Globus pallidus (tissue), 1 donor: Measurements from ENCODE around the gene PI4K2A.

Experiments
- DNase-seq: peaks from one replicate; pipeline ENCODE4 v3.0.0-alpha.2; 2015; ENCODE audit warnings: low spot score

PI4K2A gene

GRCh38 chr10:97704341-97704740, 63.9 kb downstream of the PI4K2A start:
- DNase-seq: no peak

DNA sequence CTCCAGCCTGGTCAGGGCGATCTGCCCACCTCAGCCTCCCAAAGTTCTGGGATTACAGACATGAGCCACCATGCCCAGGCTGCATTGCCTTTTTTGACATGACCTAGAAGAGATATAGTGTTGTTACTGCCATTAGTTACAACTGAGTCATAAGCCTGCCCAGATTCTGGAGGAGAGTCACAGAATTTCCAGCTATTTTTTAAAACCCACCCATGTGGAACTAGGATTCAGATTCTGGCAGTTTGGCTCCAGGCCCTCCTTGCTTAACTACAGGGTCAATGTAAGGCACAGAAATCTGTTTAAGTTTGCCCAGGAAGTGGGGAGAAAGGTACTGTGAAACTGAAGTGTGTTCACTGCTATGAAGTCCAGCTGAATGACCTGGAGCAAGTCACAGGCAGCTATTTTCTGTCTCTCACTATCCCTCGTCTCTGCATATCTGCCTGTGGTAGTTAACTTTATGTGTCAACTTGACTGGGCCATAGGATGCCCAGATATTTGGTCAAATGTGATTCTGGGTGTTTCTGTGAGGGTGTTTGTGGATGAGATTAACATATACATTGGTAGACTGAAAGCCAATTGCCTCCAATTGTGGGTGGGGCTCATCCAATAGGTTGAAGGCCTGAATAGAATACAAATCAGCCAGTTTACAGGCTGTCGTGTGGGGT, 64.7 kb downstream of the PI4K2A start:
- DNase-seq: no peak

GRCh38 chr10:97707134-97707861, 66.8 kb downstream of the PI4K2A start:
- no peak for DNase-seq

GRCh38 chr10:97708167-97708566, 67.7 kb downstream of the PI4K2A start:
- no peak for DNase-seq

DNA sequence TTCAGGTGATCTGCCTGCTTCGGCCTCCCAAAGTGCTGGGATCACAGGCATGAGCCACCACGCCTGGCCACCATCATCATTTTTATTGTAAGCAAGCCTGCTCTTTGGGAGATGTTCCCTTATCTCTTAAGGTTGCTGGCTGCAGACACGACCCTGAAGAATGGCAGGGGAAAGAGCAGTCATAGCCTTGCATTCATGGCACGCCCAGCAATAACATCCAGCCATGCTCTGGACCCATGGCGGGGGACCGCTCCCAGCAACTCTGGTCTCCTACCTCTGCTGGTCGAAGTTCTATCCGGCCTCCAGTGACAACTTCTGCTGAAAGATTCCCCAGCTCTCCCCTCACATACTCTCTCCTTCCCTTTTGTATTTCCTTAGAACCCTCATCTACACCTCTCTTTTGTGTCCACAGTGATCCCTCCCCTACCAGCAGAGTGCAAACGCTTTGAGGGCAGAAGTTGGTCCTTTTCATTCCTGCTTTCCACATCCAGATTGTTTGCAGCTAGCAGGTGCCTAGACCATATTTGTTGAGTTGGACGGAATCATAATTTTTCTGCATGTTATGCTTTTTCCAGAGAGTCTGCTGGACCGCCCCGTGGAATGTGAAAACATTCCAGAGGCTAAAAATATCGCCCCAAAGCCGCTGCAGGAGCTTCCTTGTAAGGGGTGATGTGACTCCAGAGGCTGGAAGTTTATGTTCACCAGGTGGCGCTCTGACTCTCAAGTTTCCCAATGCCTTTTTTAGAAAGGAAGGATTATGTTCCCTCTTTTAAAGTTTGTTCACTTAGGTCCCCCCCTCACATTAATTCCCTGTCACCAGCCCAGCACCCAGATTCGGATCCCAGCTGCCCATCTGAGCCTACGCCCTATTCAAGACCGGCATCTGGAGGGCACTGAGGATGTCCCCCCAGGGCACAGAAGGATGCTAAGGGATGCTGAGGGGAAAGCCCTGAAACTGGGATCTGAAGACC, 68.8 kb downstream of the PI4K2A start:
- peak; percentile 47 for DNase-seq

DNA sequence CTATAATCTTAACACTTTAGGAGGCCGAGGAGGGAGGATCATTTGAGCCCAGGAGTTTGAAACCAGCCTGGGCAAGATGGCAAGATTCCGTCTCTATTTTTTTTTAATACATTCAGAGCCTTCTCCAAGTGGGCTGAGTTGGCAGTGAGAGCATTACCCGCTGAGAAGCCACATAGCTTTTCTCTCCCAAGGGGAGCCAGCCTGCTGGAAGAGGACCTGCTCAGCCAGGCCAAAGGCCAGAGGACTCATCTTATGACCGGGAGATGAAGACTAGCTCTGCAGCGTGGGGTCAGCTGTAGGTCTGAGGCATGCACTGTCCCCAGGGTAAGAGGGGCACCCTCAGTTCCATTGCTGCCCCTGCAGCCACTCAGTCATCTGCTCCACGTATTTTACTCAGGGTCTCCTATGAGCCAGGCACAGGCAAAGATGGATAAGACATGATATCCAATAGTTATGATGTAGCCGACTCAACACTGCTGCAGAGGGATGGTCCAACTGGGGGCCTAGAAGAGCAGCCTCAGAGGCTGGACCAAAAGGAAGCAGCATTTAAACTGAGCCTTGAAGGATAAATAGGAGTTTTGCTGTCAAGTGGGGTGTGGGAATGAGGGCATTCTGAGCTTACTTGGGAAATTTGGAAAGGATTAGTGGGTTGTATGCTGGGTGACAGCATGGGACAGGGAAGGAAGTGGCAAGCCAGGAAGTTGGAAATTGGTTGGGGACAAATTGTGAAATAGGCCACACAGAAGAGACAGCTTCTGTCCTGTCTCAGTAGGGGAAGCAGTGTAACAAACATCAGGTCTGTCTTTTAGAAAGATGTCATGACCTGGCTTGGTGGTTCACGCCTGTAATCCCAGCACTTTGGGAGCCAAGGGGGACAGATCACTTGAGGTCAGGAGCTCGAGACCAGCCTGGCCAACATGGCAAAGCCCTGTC, 71.4 kb downstream of the PI4K2A start:
- no peak for DNase-seq

DNA sequence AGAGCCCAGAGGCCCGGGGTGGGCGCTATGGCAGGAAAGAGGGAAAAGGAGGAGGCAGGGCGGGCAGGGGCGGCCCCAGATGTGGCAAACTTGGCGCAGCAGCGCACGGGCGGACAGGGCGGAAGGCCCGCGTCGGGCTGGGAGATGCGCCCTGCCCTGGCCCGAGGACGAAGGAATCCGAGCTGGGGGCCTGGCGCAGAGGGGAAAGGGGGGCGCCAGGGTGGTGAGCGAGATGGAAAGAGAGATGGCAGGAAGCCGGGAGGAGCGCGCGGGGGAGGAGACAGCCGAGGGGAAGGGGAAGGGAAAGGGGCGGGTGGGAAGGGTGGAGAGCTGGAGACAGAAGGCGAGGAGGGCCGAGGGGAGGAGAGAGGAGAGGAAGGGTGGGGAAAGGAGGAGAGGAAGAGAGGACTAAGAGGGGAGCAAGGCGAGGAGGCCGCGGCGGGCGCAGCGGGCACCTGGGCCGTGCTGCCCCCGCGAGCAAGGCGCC, 72.9 kb downstream of the PI4K2A start, which contains the start of gene MARVELD1:
TSS of gene MARVELD1 (plus strand) at position 392 of the 487 bp plus-strand sequence. CDS start 147 bp downstream, outside the sequence.
- no peak for DNase-seq

- DNase-seq: peak; percentile 74
Measured at GRCh38 chr10:97713826-97714400, 73.4 kb downstream of the PI4K2A start.

DNA sequence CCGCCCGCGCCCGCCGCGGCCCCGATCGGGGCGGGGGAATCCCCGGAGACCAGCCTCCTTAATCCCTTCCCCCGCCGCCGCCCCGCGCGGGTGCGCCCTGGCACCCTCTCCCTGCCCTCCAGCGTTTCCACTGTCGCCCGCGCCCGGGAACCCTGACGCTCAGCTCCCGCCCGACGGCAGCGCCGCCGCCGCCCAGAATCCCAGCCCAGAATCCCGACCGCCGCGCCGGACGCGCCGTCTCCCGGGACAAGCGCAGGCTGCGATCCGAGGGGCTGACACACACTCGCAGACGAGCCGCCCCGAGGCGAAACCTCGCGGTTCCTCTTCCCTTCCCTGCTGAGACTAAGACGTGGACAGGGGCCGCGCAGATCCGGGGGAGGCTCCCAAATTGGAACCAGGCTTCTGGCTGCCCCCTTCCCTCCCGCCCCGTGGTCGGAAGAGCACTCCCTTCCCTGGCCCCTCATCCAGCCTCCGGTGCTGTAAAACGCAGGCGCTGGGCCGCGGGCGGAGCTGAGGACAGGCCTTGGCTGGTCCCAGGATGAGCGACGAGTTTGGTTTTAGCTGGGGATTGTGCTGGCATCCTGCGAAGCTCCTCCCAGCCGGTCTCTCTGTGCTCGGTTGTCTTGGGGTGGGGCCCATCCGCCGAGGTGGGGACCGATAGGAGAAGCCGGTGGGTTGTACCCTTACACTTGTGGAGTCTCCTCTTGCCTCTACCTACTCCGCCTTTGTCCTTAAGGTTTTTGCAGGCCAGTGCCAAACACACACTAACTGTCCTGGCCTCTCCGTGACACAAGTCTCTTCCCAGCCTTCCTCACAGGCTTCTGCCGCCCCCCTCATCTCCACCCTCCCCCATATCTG, 74.2 kb downstream of the PI4K2A start:
- no peak for DNase-seq

DNA sequence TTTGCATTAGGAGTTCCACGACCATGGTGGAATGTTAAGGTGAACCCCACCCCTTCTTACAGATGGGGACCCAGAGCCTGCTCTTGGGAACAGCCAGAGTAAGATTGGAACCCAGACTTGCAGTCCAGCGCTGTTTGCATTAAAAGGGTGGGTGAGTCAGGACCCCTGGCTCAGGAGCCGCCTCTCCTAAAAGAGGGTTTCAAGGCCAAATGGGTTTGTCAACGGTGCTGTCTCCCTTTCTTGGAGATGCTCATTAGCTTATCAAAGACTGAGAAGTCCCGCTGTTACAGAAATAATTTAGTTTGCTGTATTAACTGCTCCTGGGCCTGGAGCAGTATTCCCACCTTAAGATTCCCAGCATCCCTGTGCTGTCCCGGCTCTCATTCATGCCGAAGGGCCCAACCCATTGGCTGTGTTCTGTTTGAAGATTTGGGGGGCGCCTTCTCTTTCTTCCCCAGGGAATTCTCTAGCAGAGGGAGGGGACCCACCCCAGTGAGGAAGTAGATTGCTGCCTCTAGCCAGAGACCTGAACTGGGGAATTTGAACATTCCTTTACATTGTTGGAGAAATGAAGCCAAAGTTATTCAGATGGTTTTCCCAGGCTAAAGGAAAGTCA, 74.9 kb downstream of the PI4K2A start:
- DNase-seq: no peak

- DNase-seq: no peak
Measured at GRCh38 chr10:97717627-97718026, 77.2 kb downstream of the PI4K2A start.

- DNase-seq: peak; percentile 88
Measured at GRCh38 chr10:97718178-97718577, 77.7 kb downstream of the PI4K2A start.

- no peak for DNase-seq
Measured at GRCh38 chr10:97718659-97719142, 78.2 kb downstream of the PI4K2A start.

GRCh38 chr10:97719602-97720001, 79.1 kb downstream of the PI4K2A start:
- DNase-seq: no peak

- no peak for DNase-seq
Measured at GRCh38 chr10:97721871-97722780, 81.7 kb downstream of the PI4K2A start.

DNA sequence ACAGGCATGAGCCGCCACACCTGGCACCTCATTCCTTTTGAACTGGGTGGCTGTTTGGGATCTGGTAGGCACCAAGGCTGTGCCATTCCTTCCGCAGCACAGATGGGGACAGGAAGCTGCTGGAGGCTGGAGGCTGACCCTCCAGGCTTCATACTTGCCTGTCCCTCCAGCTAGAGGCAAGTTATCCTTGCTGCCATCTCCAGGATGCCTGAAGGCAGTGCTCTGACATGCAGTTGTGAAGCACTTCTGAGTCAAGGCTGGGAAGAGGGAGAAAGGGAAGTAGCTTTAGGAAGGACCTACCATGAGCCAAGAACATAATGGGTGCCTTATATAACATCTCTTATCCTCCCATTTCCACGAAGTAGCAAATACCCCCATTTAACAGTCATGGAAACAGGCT, 82.5 kb downstream of the PI4K2A start:
- no peak for DNase-seq

DNA sequence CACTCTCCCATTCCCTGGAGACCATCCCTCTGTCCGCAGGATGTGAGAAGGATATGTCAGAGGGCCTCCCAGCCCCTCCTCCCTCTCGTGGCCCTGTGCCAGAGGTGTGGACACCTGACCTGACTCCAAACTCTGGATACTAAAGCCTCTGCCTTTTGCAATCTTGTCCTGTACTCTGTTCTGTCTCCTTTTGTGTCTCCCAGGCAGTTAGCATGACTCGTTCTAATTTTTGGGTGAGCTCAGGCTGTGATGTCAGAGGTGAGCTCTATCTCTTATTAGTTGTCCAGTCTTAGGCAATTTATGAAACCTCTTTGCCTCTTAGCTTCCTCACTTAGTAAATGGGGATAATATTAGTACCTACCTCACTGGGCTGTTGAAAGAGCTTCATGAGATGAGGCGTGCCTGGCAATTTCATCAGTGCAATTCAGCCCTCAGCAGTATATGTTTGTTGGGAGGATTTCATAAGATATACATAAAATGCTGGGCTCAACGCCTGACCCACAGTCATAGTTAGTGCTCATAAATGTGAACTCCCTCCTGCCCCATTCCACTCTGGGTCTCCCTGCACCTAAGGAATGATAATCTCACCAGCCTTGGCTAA, 84.0 kb downstream of the PI4K2A start:
- no peak for DNase-seq
